Transverse colon (tissue), 3 donors: ENCODE measurements around the gene SLC14A1.

Experiments
- CTCF ChIP-seq, 5 experiments: fragments of 200-600 bp in 3 of 5; fragments of 450-650 bp in 2 of 5; sonication (generic) in 3 of 5; IDR thresholded peaks; 1 replicate in 2 of 5; 2 replicates in 3 of 5; pipeline ENCODE4 v1.5.1; 2016 to 2017; ENCODE audit warnings: antibody characterized with exemption in 5 of 5, inconsistent platforms in 3 of 5, mild to moderate bottlenecking in 2 of 5, moderate library complexity in 1 of 5
- EP300 ChIP-seq: sonication (generic); formaldehyde crosslinking; IDR thresholded peaks from one replicate; pipeline ENCODE4 v1.6.1; 2017; ENCODE audit warnings: antibody characterized with exemption, low read depth
- POLR2A ChIP-seq: fragments of 450-650 bp; IDR thresholded peaks from one replicate; pipeline ENCODE4 v1.6.1; 2016; ENCODE audit warnings: antibody characterized with exemption, mild to moderate bottlenecking, moderate library complexity

GRCh38 chr18:45690975-45691815, 32.8 kb upstream of the SLC14A1 start:
- peak; percentile 66 to 80 (median 73) for TF ChIP-seq CTCF (IDR thresholded peaks at IDR 0.05)
- no peak for TF ChIP-seq EP300
- no peak for TF ChIP-seq POLR2A
